NCI-H187 (cell line): ENCODE measurements around the gene TOMM70.
A peak's percentile ranks its signal among the peaks of the same experiment; 100 is the strongest.
"Not testable (repeated sequence)": the region's sequence is repeated elsewhere in the genome, so short reads cannot be mapped to it uniquely, and the experiment has no call there.

ENCODE experiments used
- DNase-seq, 2 experiments: peaks; one replicate each; lab custom pipeline; 2025; lab: John Stamatoyannopoulos, UW

TOMM70 gene

DNA sequence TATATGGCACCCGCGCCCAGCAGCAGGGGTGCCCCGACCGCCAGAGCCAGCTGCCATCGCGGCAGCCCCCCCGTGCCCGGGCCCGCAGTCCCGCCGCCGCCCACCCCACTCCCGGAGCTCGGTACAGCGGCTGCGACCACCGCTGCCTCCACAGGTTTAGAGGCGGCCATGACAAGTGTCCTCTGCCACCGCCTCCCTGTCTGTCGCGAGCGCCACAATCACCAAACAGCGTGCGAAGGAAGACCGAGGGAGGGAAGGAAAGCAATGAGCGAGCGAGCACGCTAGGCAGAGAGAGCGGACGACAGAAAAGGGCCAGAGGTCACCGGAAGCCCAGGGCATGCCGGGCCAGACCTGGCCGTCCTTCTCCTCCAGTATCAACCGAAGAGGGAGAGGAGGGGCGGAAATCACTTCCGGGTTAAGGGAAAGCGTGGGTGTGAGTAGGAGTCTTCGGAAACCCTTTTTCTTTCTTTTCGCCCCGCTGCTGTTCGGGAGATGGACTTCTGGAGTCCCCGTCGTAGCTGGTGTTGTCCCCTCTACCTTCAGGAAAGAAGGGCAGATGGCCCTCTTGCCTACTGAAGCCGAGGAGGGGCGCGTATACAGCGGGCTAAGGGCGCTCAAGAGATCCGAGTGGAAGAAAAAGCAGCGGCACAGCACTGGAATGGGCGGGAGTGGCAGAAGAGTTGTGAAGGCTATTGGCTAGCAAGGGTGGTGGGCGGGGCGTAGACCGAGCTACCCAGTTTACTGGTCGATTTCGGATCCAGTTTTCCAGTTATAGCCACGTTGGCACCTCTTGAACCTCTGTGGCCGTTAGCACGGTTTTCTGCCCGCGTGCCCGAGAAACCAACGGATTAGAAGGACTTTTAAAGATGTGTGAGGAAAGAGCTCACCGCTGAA is at the start of gene TOMM70, which contains the start of gene LNP1:
TOMM70 (minus strand) TSS at position 310 of the 894 bp plus-strand sequence; CDS start at position 170, 140 bp downstream.
LNP1 (plus strand) TSS at position 760 of the 894 bp plus-strand sequence. CDS start 28,191 bp downstream, outside the sequence.
- peak; percentile 95 to 97 for DNase-seq

DNA sequence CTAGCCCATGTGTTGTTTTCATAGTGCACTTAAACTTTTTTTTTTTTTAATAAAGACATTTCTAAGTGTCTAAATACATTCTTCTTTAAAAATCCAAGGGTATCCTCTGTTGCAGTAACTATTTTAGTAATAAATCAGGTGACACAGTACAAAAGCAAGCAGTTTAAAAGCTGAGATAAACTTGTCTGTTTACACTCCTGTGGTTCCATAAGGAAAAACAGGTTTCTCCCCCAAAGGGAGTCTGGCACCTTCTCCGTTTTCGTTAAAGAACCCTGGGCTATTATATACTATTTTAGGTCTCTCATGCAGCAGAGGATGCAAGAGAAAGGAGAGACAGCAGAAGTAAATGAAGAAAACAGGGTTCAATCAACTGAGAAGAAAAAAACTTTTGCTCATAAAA is 48.3 kb upstream of the TOMM70 start:
- DNase-seq: no peak

DNA sequence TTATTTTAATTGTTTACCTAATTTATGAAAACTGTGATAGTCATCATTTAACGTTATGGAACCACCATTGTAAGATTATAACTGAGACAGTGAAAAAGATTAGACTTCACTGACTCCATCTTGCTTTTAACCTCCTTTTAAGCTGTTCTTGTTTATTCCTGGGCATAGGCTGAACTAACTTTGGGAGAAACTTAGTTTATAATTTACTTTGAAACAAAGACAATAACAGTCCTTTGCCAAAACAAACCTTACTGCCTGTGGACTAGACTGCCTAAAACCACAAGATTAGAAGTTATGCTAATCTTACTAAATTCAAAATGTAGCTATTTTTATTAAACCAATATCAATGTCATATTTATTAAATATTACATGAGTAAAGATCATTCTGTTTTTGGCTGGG is 47.2 kb upstream of the TOMM70 start:
- DNase-seq: no peak

DNA sequence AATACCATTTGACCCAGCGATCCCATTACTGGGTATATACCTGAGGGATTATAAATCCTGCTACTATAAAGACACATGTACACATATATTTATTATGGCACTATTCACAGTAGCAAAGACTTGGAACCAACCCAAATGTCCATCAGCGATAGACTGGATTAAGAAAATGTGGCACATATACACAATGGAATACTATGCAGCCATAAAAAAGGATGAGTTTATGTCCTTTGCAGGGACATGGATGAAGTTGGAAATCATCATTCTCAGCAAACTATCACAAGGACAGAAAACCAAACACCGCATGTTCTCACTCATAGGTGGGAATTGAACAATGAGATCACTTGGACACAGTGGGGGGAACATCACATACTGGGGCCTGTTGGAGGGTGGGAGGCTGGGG is 46.2 kb upstream of the TOMM70 start:
- not testable (repeated sequence) for DNase-seq

GRCh38 chr3:100443690-100444089 is 42.8 kb upstream of the TOMM70 start:
- DNase-seq: no peak

DNA sequence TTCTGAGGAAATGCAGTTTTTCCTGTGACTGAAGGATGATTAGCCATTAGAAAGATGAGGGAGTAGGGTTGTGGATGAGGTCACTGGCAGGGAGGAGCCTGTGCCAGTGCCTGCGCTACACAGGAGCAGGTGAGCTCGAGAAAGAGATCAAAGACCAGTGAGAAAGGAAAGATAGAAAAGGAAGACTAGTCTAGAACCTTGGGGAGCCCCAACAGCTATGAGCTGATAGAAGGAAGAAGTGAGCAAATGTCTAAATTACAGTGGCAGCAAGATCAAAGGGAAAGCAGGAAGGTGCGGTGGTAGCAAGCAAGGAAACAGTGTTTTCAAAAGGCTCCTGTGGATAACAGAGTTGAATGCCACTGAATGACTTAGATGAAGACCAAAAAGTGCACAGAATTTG is 40.0 kb upstream of the TOMM70 start:
- no peak for DNase-seq

- DNase-seq: no peak
Measured at GRCh38 chr3:100438623-100438974, 37.7 kb upstream of the TOMM70 start.

DNA sequence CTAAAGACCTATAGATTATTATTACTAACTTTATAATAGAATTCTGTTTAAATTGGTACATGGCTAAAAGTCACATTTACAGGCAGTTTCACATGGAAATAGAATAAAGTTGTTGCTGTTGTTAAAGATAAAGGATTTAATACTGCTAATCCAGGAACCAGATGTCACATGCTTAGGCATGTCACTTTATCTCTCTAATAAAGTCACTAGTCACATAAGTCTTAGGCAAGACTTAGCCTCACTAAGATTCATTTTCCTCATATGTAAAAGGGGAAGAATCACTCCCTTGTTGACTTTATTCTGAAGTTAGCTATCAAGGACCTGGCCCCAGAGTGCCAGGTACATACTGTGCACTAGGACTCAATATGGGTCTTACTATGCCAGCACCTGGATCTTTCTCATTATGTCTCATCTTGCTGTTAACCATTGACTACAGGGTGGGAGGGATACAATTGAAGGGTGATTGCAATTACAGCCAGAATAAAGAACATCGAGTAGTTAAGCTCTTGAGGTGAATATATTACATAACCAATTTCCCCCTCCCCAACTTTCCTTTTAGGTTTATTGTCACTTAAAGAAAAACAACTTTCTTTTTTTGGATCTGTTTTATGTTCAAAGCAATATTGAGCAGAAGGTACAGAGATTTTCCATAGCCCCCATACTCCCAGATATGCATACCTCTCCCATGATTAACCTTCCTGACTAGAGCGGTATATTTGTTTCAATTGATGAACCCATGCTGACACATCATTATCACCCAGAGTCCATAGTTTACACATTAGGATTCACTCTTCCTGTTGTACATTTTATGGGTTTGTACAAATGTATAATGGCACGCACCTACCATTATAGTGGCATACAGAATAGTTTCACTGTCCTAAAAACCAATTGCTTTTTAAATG is 37.1 kb upstream of the TOMM70 start:
- DNase-seq: no peak

DNA sequence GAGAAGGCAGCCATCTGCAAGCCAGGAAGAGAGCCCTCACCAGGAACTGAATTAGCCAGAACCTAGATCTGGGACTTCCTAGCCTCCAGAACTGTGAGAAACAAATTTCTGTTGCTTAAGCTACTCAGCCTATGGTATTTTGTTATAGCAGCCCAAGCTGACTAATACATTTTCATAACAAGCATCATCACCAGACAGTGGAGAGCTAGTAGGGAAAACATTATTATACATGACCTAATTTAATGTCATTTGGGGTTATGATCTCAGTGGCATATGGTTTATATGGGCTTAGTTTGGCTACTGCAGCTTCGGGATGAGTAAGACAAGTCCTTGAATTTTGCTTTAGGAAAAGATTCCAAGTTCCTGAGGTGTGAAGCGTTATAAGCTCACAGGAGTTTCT is 36.1 kb upstream of the TOMM70 start:
- DNase-seq: no peak

- no peak for DNase-seq
Measured at GRCh38 chr3:100429187-100429716, 28.4 kb upstream of the TOMM70 start.

- DNase-seq: no peak
Measured at GRCh38 chr3:100427699-100428098, 26.8 kb upstream of the TOMM70 start.

- DNase-seq: no peak
Measured at GRCh38 chr3:100426067-100426682, 25.3 kb upstream of the TOMM70 start.

DNA sequence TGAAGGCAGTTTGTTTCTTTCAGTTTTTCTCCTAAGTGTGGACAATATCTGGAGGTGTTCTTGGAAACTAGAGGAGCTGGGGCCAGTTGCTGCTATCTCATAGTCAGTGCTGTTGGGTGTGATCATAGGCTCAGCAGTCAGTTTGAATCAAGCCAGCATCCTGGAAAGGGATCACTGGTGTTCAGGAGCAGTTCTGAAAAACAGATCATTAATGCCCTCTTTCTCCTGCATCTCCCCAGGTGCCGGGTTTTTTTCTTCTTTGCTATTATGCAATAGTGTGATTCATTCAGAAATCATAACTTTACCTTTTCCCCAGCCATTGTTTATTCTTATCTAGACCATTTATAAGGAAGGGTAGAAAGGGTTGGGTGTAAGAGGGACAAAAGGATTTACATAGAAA is 24.4 kb upstream of the TOMM70 start:
- no peak for DNase-seq

GRCh38 chr3:100424261-100424660 is 23.4 kb upstream of the TOMM70 start:
- no peak for DNase-seq

DNA sequence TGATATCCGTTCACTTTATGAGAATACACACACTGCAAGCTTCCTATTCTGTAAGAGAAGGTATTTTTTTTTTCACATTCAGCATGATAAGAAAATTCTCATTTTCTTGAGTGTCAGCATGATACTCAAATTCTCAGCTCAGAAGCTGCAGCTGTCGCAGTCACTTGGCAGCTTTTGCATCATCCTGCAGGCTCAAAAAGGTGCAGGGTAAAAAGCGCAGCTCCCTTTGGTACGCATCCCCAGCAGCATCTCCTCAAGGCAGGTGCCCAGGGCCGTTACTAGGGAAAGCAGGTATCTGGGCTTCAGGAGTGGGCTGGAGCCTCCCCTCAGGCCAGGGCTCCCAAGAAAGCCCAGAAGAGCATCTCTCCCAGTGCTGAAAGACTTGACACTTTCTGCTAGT is 22.7 kb upstream of the TOMM70 start:
- no peak for DNase-seq

DNA sequence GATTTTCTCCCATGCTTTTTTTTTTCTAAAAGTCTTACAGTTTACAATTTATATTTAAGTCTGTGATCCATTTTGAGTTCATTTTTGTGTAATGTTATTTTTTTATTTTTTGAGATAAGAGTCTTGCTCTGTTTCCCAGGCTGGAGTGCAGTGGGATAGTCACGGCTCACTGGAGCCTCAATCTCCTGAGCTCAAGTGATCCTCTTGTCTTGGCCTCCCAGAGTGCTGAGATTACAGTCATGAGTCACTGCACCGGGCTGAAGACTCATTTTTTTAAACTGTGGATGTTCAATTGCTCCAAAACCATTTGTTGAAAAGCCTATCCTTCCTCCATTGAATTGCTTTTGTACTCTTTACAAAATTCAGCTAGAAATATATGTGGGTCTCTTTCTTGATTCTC is 20.0 kb upstream of the TOMM70 start:
- DNase-seq: no peak

DNA sequence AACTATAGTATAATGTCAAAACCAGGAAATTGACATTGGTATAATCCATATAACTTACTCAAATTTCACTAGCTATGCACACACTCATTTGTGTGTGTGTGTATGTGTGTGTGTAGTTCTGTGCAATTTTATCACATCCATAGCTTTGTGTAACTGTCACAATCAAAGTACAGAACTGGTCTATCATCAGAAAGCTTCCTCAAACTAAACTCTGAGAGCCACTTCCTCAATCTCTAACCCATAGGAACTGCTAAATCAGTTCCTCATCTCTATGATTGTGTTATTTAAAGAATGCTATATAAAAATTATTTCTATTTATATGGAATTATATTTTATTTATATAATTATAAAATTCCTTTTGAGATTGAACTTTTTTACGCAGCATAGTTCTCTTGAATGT is 18.5 kb upstream of the TOMM70 start:
- DNase-seq: no peak

GRCh38 chr3:100416863-100417262 is 16.0 kb upstream of the TOMM70 start:
- DNase-seq: no peak

GRCh38 chr3:100416176-100416575 is 15.3 kb upstream of the TOMM70 start:
- no peak for DNase-seq

GRCh38 chr3:100413613-100414012 is 12.7 kb upstream of the TOMM70 start:
- DNase-seq: no peak

DNA sequence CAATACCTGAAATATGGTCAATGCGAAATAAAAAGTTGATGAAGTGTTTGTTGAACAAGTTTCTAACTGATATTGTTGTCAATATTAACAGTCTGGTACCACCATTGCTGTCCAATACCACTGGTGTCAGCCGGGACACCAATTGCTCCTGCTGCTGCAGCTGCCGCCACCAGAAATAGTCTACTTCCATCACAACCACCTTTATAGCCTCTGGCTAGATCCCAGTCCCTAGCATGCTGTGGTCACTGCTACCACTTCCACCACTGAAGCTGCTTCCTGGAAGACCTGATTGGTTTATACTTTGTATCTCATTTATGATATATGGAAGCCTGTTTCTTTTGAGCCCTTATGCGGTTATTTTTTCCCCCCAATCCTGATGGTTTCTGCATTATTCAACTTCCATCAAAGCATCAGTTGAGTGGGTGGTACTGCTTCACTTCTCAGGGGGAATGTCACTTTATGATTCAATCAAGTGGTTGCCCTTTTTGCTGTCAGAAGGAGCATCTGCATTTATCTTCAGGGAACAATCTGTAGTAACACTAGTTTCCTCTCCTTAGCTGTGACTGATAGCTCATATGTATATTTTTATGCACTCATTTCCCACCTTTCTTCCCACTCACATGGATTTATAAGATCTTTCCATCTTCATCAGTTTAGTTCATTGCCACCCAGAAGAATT is 12.2 kb upstream of the TOMM70 start:
- DNase-seq: no peak
